BE2C (cell line): ENCODE data around the gene ABHD4.

Source experiments
- DNase-seq: peaks from one replicate; pipeline ENCODE4 v3.0.0-alpha.2; 2020
- H3K27me3 ChIP-seq: fragments of 250-450 bp; sonication (Bioruptor Pico); 2 replicates; pipeline ENCODE4 v1.5.1; 2020; ENCODE audit warnings: mild to moderate bottlenecking
- H3K36me3 ChIP-seq: fragments of 250-450 bp; sonication (Bioruptor Pico); 2 replicates; pipeline ENCODE4 v1.5.1; 2020; ENCODE audit warnings: mild to moderate bottlenecking
- H3K4me1 ChIP-seq: fragments of 250-450 bp; sonication (Bioruptor Pico); 2 replicates; pipeline ENCODE4 v1.5.1; 2020
- H3K4me3 ChIP-seq: 2 replicates; pipeline ENCODE4 v1.5.1; 2011; ENCODE audit warnings: low read depth, low read length
- H3K9me3 ChIP-seq: fragments of 250-450 bp; sonication (Bioruptor Pico); 2 replicates; pipeline ENCODE4 v1.5.1; 2020
- TF ChIP-seq, protein P1 (sequence below): IDR thresholded peaks from 2 replicates; pipeline ENCODE4 v1.5.1; 2012; ENCODE audit warnings: mild to moderate bottlenecking, low read depth, low read length

ABHD4 gene

GRCh38 chr14:22588526-22589095, 9.5 kb upstream of the ABHD4 start:
- no peaks in the 10 kb centered on the region for H3K4me1 ChIP-seq
- TF ChIP-seq, protein P1, sequence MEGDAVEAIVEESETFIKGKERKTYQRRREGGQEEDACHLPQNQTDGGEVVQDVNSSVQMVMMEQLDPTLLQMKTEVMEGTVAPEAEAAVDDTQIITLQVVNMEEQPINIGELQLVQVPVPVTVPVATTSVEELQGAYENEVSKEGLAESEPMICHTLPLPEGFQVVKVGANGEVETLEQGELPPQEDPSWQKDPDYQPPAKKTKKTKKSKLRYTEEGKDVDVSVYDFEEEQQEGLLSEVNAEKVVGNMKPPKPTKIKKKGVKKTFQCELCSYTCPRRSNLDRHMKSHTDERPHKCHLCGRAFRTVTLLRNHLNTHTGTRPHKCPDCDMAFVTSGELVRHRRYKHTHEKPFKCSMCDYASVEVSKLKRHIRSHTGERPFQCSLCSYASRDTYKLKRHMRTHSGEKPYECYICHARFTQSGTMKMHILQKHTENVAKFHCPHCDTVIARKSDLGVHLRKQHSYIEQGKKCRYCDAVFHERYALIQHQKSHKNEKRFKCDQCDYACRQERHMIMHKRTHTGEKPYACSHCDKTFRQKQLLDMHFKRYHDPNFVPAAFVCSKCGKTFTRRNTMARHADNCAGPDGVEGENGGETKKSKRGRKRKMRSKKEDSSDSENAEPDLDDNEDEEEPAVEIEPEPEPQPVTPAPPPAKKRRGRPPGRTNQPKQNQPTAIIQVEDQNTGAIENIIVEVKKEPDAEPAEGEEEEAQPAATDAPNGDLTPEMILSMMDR = no peak

DNA sequence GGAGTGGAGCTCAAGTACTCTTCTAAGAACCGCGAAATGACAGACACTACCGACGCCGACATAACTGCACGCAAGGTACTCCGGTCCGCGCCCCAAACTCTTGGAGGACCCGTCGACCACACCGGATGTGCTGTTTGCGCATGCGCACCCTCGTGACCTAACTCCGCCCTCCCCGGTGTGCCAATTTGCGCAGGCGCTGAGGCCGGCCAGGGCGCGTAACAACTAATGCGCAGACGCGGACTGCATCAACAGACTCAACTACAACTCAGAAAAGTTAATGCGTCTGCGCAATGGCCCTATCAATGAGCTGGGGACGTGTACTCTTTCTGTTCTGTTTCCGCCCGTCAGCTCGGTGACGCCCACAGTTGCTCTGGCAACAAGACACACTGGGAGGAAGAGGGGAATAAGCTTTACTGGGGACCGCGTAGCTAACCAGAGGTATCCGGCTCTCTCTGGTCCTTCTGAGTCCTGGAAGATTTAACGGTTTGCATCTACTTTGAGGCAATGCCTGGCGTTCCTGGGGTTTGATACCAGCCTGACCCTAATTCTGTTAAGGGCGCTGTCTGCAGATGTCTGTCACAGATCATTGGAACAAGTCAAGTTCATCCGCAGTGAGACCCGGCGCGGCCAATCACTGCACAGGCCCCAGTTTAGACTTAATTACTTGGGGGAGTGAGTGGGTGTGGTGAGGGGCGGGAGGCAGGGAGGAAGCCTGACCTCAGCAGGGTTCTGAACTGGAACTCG, 8.8 kb upstream of the ABHD4 start, which contains the start of gene DAD1:
DAD1 (minus strand) TSS at position 129 of the 744 bp plus-strand sequence; CDS start at position 62, 67 bp downstream.
- H3K4me3 ChIP-seq = peak within 1 kb of the TSS; percentile 97
- H3K27me3 ChIP-seq = peaks cover 21% of the 10 kb centered on the region
- TF ChIP-seq, protein P1 = no peak
- no peaks in the 10 kb centered on the region for H3K9me3 ChIP-seq
- no peaks in the 10 kb centered on the region for H3K4me1 ChIP-seq
- H3K36me3 ChIP-seq = no peaks in the 10 kb centered on the region
- peak; percentile 98 for DNase-seq

More at GRCh38 chr14:22588526-22589095, 9.5 kb upstream of the ABHD4 start:
- no peak for DNase-seq
- Histone ChIP-seq H3K9me3 (no peaks in the 10 kb centered on the region), H3K27me3 (peaks cover 15% of the 10 kb centered on the region), H3K36me3 (0 out of 2 replicates have a peak, but pooled peaks cover 5% of the 10 kb centered on the region), H3K4me3 (peak overlapping the region; percentile 97)

DNA sequence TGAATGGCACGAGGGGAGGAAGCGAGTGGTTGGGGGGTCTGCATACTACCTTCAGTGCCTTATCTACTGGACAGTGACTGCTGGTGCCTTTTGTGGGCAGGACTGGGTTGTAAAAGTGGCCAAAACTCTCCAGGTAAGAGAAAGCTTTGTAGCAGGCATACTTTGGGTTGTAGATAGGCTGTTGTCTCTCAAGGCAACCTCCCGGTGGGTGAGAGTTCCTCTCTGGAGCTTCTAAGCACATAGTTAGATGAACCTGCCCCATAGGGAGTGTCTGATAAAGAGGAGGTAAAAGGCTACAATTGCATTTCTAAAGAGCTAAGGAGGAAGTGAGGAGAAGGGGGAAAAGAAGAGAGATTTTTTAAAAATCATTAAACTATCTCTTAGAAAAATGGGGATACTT, 4.9 kb upstream of the ABHD4 start:
- Histone ChIP-seq H3K4me1 (no peaks in the 10 kb centered on the region), H3K4me3 (no peak overlapping the region), H3K9me3 (no peaks in the 10 kb centered on the region), H3K27me3 (peaks cover 49% of the 10 kb centered on the region), H3K36me3 (no peaks in the 10 kb centered on the region)
- TF ChIP-seq, protein P1 = no peak
- DNase-seq = no peak

DNA sequence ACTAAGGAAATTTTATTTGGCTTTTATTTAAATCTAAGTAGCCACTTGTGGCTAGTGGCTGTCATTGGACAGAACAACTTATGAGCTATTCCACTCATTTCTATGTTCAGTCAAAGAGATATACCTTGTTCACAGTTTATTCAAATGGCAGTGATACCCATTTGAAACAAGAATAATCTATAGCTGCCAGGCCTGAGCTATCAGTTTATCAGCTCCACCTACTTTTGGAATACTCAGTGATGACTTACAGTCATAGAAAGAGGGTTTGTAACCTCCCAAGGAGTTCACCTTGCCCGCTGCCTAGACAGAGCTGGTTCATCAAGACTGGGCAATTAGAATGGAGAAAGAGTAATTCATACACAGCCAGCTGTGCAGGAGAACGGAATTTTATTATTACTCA, 4.5 kb upstream of the ABHD4 start:
- no peak for DNase-seq
- Histone ChIP-seq H3K27me3 (peaks cover 50% of the 10 kb centered on the region), H3K9me3 (no peaks in the 10 kb centered on the region), H3K4me1 (no peaks in the 10 kb centered on the region), H3K36me3 (no peaks in the 10 kb centered on the region), H3K4me3 (no peak overlapping the region)
- TF ChIP-seq, protein P1 = no peak

GRCh38 chr14:22594156-22594716, 3.9 kb upstream of the ABHD4 start:
- H3K4me1 ChIP-seq = no peaks in the 10 kb centered on the region
- H3K36me3 ChIP-seq = no peaks in the 10 kb centered on the region
- peaks cover 56% of the 10 kb centered on the region for H3K27me3 ChIP-seq
- no peak for DNase-seq
- H3K4me3 ChIP-seq = no peak overlapping the region
- H3K9me3 ChIP-seq = no peaks in the 10 kb centered on the region
- TF ChIP-seq, protein P1 = no peak
